Immature natural killer cell (primary cell): ENCODE data around the gene ELL. TPM values are rescaled to one million over a fixed set of nuclear protein-coding genes. Genes with fewer than 3 reads are reported as not detected.

Source experiments
- DNase-seq, 3 donors: peaks; one replicate each; pipeline ENCODE4 v3.0.0; 2022; ENCODE audit warnings: mixed read lengths in 1 of 3
- H3K27ac Mint-ChIP-seq, 6 donors: one replicate each; pipeline ENCODE4 v1.8.0; 2020; ENCODE audit warnings: mixed read lengths in 6 of 6, mild to moderate bottlenecking in 5 of 6, inconsistent platforms in 4 of 6, moderate library complexity in 3 of 6
- H3K27me3 Mint-ChIP-seq, 3 donors: one replicate each; pipeline ENCODE4 v1.8.0; 2020 to 2021; ENCODE audit warnings: low read depth in 3 of 3, mild to moderate bottlenecking in 3 of 3, mixed read lengths in 3 of 3, moderate library complexity in 3 of 3, inconsistent platforms in 1 of 3
- H3K36me3 Mint-ChIP-seq, 3 donors: one replicate each; pipeline ENCODE4 v1.8.0; 2020; ENCODE audit warnings: mixed read lengths in 3 of 3, inconsistent platforms in 2 of 3, mild to moderate bottlenecking in 2 of 3
- H3K4me1 Mint-ChIP-seq, 2 donors: one replicate each; pipeline ENCODE4 v1.8.0; 2020; ENCODE audit warnings: inconsistent platforms in 2 of 2, mild to moderate bottlenecking in 2 of 2, mixed read lengths in 2 of 2, moderate library complexity in 1 of 2
- H3K4me3 Mint-ChIP-seq, 5 donors: one replicate each; pipeline ENCODE4 v1.8.0; 2020; ENCODE audit warnings: mild to moderate bottlenecking in 5 of 5, mixed read lengths in 5 of 5, inconsistent platforms in 3 of 5, moderate library complexity in 3 of 5
- H3K9me3 Mint-ChIP-seq, 6 donors: one replicate each; pipeline ENCODE4 v1.8.0; 2020; ENCODE audit warnings: mild to moderate bottlenecking in 6 of 6, mixed read lengths in 6 of 6, inconsistent platforms in 4 of 6, moderate library complexity in 3 of 6
- polyA plus RNA-seq, 3 donors: library from polyadenylated mRNA; unstranded; fragments of 300-500 nt; fragmentation: Illumina TruSeq; gene quantifications; one replicate each; pipeline ENCODE4 v1.2.3, GENCODE V29; 2021

Gene ELL
- polyA plus RNA-seq, 3 donors from 2014 or later = 9.1 to 21.1 (median 11.1) TPM

DNA sequence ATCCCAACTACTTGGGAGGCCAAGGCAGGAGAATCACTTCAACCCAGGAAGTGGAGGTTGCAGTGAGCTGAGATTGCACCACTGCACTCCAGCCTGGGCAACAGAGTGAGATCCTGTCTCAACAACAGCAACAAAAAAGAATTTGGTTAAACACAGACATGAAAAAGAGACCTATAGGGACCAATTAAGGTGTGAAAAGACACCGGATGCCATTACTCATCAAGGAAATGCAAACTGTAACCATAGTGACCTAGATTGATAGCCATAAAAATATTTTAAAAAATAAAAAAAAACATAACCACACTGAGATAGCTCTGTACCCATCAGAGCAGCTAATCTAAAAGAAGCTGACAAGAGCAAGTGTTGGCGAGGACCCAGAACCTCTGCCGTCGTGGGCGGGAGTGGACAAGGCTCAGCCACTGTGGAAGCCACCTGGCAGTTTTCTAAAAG, 46.8 kb downstream of the ELL start:
- H3K27me3 Mint-ChIP-seq = peaks cover 11 to 23% (median 11%) of the 10 kb centered on the region in 3 donors
- H3K4me3 Mint-ChIP-seq = peak overlapping the region; percentile 68 to 85 (median 75)
- H3K4me1 Mint-ChIP-seq = peaks cover 80 to 81% of the 10 kb centered on the region in 2 donors
- no peaks in the 10 kb centered on the region for H3K36me3 Mint-ChIP-seq
- DNase-seq = peak; percentile 79 to 84 (median 82)
- H3K27ac Mint-ChIP-seq = peak overlapping the region; percentile 95 to 99 (median 98)
- H3K9me3 Mint-ChIP-seq = no peaks in the 10 kb centered on the region

DNA sequence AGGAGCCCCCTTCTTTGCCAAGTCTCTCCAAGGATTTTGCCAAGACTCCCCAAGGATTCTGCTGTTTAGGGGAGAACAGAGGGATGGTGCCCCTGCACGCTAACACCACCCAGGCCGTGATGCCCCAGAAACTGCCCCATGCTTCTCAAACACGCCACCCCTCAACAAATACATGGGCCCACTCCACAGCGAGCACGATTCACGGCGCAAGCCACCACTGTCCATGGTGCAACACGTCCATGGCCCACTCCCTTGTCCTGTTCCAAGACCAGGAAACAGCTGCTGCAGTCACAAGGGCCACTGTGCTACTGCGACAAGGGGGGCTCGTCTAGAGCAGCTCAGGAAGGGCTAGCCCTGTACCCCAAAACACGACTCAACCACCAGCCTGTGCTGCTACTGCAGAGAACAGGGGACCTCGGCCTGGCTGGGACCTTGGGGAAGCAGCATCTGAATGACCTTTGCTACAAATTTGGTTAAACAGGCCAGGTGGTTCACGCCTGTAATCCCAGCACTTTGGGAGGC, 47.4 kb downstream of the ELL start:
- no peaks in the 10 kb centered on the region for H3K36me3 Mint-ChIP-seq
- H3K4me1 Mint-ChIP-seq = peaks cover 77 to 81% of the 10 kb centered on the region in 2 donors
- DNase-seq = no peak
- H3K4me3 Mint-ChIP-seq = peak overlapping the region; percentile 68 to 85 (median 75)
- peaks cover 9 to 23% (median 11%) of the 10 kb centered on the region in 3 donors for H3K27me3 Mint-ChIP-seq
- peak overlapping the region; percentile 95 to 99 (median 97) for H3K27ac Mint-ChIP-seq
- no peaks in the 10 kb centered on the region for H3K9me3 Mint-ChIP-seq

DNA sequence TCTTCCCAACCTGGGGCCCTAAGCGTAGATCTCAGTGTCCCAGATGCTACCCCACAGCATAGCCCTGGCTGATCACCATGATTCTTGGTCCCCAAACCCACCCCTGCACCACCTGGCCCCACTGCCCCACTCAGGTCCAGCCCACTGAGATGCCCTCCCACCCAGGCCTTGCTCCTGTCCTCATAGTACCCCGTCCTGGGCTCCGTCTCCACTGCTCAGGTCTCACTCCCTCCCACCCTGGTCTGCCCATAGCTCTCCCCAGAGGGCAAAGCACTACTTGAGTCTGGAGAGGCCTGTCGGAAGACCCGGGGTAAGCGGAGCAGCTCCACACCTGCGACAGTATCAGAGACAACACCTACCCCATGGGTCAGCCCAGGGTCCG, 48.2 kb downstream of the ELL start:
- Mint-ChIP-seq H3K4me1 (peaks cover 70 to 74% of the 10 kb centered on the region in 2 donors), H3K27ac (peak overlapping the region; percentile 83 to 99 (median 96)), H3K36me3 (no peaks in the 10 kb centered on the region)

DNA sequence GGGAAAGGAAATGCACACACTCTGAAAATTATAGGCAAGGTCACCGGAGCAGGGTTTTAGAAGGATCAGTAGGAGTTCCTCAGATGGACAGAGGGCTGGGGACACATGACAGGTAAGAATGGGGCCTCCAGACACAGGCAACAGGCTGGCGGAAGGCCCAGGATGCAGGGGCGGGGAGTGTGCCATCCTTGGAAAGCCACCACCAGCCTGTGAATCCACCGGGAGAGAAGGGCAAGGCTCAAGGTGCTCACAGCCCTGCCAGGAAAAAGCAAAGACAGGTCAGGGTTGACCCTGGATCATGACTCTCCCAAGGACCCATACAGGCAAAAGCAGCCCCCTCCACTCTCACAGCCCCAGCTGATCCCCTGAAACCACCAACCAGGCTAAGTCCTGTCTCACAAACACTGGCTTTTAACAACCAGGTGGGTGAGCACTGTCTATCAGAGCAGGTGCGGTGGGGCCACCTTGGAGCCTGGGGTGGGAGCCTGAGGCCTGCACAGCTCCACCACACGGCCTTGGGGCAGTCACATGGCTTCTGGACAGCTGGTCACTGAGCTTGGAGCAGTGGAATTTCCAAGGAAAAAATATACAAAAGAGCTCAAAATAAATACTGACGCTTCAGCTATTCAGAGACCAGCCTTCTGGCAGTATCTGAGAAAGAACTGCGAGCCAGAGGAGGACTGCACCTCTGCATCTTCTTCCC, 48.7 kb downstream of the ELL start:
- peak overlapping the region; percentile 88 to 99 (median 96) for H3K27ac Mint-ChIP-seq
- no peak for DNase-seq
- H3K4me1 Mint-ChIP-seq = peaks cover 64 to 71% of the 10 kb centered on the region in 2 donors
- H3K9me3 Mint-ChIP-seq = no peaks in the 10 kb centered on the region
- no peaks in the 10 kb centered on the region for H3K36me3 Mint-ChIP-seq
- peak overlapping the region in 1 of 5 donors; percentile 53 for H3K4me3 Mint-ChIP-seq
- peaks cover 9 to 25% (median 9%) of the 10 kb centered on the region in 3 donors for H3K27me3 Mint-ChIP-seq

More for the DNA sequence above, 48.2 kb downstream of the ELL start:
- DNase-seq = no peak
- Mint-ChIP-seq H3K9me3 (no peaks in the 10 kb centered on the region), H3K27me3 (peaks cover 9 to 24% (median 9%) of the 10 kb centered on the region in 3 donors), H3K4me3 (peak overlapping the region in 1 of 5 donors; percentile 30)

DNA sequence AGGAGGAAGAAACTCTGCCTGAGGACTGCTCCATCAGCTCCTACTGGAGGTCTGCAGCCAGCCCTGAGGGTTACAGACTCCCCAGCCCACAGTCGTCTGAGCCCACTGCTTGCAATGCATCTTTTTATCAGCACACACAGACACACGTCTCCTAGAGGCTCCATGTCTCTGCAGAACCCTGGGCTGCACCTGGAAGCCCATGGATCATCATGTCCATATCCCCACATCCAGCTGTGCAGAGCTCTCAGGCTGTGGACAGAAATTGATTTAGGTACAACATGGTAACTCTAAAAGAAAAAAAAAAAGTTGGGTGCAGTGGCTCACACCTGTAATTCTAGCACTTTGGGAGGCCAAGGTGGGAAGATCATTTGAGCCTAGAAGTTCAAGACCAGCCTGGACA, 51.1 kb downstream of the ELL start:
- Mint-ChIP-seq H3K4me3 (no peak overlapping the region), H3K27me3 (peaks cover 7 to 14% (median 9%) of the 10 kb centered on the region in 3 donors), H3K9me3 (no peaks in the 10 kb centered on the region), H3K4me1 (peaks cover 46 to 54% of the 10 kb centered on the region in 2 donors), H3K36me3 (no peaks in the 10 kb centered on the region), H3K27ac (peak overlapping the region in 4 of 6 donors; percentile 10 to 78 (median 51))
- no peak for DNase-seq

DNA sequence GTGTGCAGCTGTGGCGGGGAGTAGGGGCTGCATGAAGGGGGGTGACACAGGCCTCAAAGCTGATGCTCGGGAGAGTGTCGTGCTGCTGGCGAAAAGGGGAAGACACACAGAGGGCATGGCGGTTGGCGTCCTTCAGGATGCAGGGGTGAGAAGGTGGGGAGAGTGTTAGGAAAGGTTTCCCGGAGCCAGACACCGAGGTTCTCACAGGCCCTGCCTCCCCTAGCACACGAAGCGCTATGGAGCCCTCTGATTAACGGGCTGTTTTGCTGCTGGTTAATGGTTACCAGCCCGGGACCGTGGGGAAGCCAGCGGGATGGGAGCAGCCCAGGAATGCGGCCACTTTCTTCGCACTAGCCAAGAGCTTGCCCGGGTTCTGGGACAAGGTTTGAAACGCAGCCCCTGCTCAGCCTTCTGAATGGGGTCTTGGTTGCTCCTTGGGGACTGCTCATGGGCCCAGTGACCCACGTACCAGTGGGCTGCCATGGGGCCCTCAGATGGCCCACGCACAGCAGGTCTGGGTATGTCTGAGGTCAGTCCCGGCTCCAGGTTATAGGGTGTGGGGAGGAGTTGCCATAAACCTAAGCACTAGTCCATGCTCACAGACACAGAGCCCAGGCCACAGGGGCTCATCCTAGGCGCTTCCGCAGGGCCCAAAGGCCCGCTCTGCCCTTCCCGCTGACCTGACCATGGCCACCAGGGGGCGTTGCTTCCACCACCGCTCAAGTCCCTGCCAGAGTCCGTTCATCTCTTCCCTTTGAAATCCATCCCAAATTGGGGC, 52.6 kb downstream of the ELL start:
- H3K4me1 Mint-ChIP-seq = peaks cover 42 to 43% of the 10 kb centered on the region in 2 donors
- H3K4me3 Mint-ChIP-seq = no peak overlapping the region
- peak overlapping the region; percentile 4 to 76 (median 50) for H3K27ac Mint-ChIP-seq
- H3K27me3 Mint-ChIP-seq = peaks cover 2 to 8% (median 4%) of the 10 kb centered on the region in 3 donors
- peak; percentile 53 to 57 (median 57) for DNase-seq
- H3K9me3 Mint-ChIP-seq = no peaks in the 10 kb centered on the region
- H3K36me3 Mint-ChIP-seq = peaks cover 0 to 4% (median 2%) of the 10 kb centered on the region in 3 donors

DNA sequence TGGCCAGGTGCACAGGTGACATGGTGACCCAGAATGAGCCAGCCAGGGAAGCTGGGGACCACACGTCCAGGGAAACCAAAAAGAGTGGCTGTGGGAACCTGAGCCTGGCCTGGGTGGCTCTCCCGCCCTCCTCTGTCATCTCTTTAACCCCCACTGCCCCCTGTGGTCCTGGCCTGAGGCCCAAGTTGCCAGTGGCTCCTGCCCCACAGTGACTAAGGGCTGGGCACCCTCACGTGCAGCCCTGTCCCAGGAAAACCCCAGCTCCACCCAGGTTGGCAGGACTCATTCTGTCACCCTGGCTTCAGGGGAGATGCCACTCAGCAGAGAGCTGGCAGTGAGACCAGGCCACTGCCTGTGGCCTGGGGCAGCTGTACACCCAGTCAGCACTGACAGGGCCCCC, 53.4 kb downstream of the ELL start:
- Mint-ChIP-seq H3K9me3 (no peaks in the 10 kb centered on the region), H3K4me3 (no peak overlapping the region), H3K36me3 (peaks cover 0 to 4% (median 3%) of the 10 kb centered on the region in 3 donors), H3K4me1 (peaks cover 35 to 37% of the 10 kb centered on the region in 2 donors), H3K27ac (peak overlapping the region in 3 of 6 donors; percentile 9 to 87 (median 69)), H3K27me3 (peaks cover 2 to 6% (median 4%) of the 10 kb centered on the region in 3 donors)
- DNase-seq = no peak

DNA sequence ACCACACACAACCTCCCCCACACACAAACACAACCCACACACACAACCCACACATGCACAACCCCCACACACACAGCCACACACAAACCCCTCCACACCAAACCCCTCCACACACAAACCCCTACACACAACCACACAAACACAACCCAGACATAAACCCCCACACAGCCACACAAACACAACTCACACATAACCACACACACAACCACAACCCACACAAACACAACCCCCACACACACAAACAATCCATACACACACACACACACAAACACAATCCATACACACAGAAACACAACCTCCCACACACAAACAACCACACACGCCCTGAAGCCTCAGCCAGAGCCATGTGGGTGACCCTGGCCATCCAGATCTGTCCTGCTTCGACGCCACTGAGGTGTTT, 53.9 kb downstream of the ELL start:
- H3K27me3 Mint-ChIP-seq = peaks cover 4 to 6% (median 5%) of the 10 kb centered on the region in 3 donors
- peaks cover 0 to 4% (median 3%) of the 10 kb centered on the region in 3 donors for H3K36me3 Mint-ChIP-seq
- H3K27ac Mint-ChIP-seq = peak overlapping the region in 5 of 6 donors; percentile 3 to 87 (median 13)
- H3K9me3 Mint-ChIP-seq = no peaks in the 10 kb centered on the region
- no peak for DNase-seq
- no peak overlapping the region for H3K4me3 Mint-ChIP-seq
- H3K4me1 Mint-ChIP-seq = peaks cover 29 to 32% of the 10 kb centered on the region in 2 donors

DNA sequence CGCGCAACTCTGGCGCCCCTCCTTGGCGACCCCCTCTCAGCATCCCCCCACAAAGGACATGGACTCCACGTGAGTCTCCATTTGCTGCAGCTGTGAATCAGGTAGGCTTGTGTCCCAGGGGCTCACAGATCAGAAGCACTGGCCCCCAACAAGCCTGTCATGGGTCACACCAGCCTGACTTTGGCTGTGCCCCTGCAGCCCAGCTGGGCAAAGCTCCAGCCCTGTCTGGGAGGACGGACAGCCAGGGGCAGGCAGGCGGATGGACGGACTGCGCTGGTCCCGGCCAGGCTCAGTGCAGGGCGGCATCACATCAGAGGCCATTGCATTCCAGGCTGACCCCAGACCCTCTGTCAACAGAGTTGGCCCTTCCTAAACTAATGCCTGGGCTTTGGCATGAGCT, 55.5 kb downstream of the ELL start:
- Mint-ChIP-seq H3K27ac (peak overlapping the region in 1 of 6 donors; percentile 64), H3K36me3 (peaks cover 0 to 12% (median 3%) of the 10 kb centered on the region in 3 donors), H3K4me1 (peaks cover 27 to 30% of the 10 kb centered on the region in 2 donors), H3K9me3 (no peaks in the 10 kb centered on the region), H3K4me3 (no peak overlapping the region), H3K27me3 (peaks cover 4 to 7% (median 6%) of the 10 kb centered on the region in 3 donors)
- no peak for DNase-seq

DNA sequence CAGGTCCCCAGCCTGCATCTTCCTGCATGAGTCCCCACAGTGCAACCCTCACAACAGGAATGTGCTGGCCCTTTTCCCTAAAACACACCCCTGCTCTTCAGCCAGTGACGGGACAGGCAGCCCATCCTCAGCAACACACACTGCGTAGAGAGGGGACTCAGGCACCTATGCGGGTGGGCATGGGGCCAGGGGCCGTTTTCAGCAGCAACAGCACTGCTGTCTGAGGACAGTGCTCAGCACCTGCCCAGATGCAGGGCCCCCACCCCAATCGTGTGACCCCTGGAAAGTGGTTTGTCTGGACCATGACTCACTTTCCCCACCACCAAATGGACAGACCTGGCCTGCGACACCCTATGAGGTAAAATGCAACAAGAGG, 55.9 kb downstream of the ELL start:
- no peaks in the 10 kb centered on the region for H3K9me3 Mint-ChIP-seq
- DNase-seq = no peak
- H3K27me3 Mint-ChIP-seq = peaks cover 4 to 7% (median 6%) of the 10 kb centered on the region in 3 donors
- H3K4me1 Mint-ChIP-seq = peaks cover 27 to 30% of the 10 kb centered on the region in 2 donors
- H3K4me3 Mint-ChIP-seq = no peak overlapping the region
- peak overlapping the region in 1 of 6 donors; percentile 64 for H3K27ac Mint-ChIP-seq
- peaks cover 0 to 13% (median 3%) of the 10 kb centered on the region in 3 donors for H3K36me3 Mint-ChIP-seq

DNA sequence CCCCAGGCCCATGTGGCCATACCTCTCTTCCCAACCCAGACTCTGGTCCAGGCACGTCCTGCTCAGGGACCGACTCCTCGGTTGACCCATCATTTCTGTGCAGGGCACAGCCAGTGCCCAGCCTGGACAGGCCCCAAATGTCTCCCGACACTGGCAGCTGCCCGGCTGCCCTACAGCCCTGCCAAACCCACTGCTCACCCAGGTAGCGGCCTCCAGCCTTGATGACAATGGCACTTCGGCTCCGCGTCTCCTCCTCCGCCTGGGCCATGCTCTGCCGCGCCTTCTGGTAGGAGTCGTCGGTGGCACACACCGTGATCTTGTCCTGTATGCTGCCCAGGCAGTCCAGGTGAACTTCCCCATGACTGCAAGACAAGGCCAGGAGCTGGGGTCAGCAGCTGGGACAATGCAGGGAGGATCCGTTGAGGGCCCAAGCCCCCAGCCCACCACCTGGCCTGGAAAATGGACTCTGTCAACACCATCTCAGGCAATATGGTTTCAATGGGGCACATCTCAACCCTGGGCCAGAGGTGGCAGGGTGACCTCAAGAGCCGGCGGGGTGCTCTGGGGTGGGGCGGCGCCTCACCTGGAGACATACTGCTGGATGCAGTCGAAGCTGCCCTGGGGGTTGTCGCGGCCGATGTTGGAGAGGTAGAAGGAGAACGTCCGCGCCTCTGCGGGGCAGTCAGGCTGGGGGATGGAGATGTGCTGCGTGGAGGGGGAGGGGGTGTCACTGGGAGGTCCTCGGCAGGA, 56.5 kb downstream of the ELL start:
- Mint-ChIP-seq H3K27ac (peak overlapping the region in 2 of 6 donors; percentile 3 to 17), H3K4me3 (no peak overlapping the region), H3K4me1 (peaks cover 23 to 28% of the 10 kb centered on the region in 2 donors)

DNA sequence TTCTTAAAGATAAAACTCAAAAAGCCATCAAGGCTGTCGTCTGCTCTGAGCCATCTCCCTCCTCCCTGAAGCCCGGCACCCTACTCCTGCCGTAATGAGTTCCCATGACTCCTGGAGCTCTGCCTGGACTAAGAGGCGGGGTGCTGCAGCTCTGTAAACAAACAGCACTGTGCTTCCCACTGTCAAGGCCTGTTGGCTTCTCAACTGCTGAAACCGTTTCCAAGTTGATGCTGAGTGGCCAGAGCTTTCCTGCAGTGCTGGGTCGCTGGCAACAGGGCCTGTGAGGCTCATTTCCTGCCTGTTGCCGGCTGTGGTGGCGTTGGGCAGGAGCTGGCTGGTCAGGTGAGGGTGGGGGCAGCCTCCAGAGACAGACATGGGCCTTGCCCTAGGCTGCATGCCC, 57.2 kb downstream of the ELL start:
- Mint-ChIP-seq H3K4me3 (no peak overlapping the region), H3K36me3 (peaks cover 0 to 13% (median 3%) of the 10 kb centered on the region in 3 donors), H3K27me3 (peaks cover 4 to 6% (median 5%) of the 10 kb centered on the region in 3 donors), H3K4me1 (peaks cover 16 to 22% of the 10 kb centered on the region in 2 donors), H3K9me3 (no peaks in the 10 kb centered on the region), H3K27ac (peak overlapping the region in 3 of 6 donors; percentile 43 to 60 (median 45))
- no peak for DNase-seq

More for the DNA sequence above, 56.5 kb downstream of the ELL start:
- no peaks in the 10 kb centered on the region for H3K9me3 Mint-ChIP-seq
- no peak for DNase-seq
- H3K27me3 Mint-ChIP-seq = peaks cover 4 to 7% (median 7%) of the 10 kb centered on the region in 3 donors
- peaks cover 0 to 13% (median 3%) of the 10 kb centered on the region in 3 donors for H3K36me3 Mint-ChIP-seq

DNA sequence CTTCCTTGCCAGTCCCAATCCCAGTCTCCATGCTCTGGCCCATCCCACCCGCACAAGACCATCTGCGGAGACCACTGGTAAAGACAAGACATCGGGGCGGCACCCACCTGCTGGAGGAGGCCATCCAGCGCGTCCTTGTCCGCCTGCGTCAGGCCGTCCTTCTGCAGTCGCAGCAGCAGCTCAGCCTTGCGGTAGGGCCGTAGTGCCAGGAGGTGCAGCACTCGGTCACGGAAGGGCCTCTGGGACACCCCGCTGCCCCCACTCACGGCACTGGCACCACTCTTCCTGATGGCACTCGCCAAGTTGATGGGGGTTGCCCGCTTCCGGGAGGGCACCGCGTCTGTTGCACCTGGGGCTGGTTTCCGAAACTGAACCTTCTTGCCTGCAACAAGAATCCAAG, 60.4 kb downstream of the ELL start:
- H3K27me3 Mint-ChIP-seq = peaks cover 1 to 5% (median 2%) of the 10 kb centered on the region in 3 donors
- H3K4me1 Mint-ChIP-seq = peaks cover 6 to 17% of the 10 kb centered on the region in 2 donors
- H3K9me3 Mint-ChIP-seq = no peaks in the 10 kb centered on the region
- no peak overlapping the region for H3K4me3 Mint-ChIP-seq
- peaks cover 0 to 13% (median 4%) of the 10 kb centered on the region in 3 donors for H3K36me3 Mint-ChIP-seq
- H3K27ac Mint-ChIP-seq = peak overlapping the region in 2 of 6 donors; percentile 55 to 75
- DNase-seq = no peak
